ENCODE results near the gene GMPPA.

The GMPPA gene

DNA sequence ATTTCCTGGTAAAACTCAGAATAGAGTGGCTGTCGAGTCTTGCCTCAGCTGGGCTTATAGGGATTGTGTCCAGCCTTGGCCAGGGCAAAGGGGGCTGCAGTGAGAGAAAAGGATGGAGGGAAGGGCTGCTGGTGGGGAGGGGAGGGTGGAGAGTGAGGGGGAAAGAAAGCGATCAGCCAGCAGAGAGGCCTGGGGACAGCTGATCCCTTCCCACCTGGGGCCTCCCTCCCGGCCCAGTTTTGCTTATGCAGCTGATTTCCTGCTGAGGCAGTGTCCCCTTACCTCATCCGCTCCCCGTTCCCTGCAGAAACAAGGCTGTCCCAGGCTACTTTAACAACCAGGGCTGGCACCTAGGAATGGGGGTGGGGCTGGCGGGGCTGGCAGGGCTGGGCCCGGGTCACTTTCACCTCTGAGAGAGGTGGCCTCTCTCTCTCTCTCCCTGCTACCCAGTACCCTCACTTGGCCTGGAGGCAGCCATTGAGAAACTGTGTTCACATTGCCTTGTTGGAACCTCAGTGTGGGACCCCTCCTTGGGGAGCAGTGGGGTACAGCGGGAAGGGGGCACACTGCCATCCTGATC lies 12.2 kb upstream of the GMPPA start:
- DNase-seq (ENCODE audit: low read depth), result no peak

DNA sequence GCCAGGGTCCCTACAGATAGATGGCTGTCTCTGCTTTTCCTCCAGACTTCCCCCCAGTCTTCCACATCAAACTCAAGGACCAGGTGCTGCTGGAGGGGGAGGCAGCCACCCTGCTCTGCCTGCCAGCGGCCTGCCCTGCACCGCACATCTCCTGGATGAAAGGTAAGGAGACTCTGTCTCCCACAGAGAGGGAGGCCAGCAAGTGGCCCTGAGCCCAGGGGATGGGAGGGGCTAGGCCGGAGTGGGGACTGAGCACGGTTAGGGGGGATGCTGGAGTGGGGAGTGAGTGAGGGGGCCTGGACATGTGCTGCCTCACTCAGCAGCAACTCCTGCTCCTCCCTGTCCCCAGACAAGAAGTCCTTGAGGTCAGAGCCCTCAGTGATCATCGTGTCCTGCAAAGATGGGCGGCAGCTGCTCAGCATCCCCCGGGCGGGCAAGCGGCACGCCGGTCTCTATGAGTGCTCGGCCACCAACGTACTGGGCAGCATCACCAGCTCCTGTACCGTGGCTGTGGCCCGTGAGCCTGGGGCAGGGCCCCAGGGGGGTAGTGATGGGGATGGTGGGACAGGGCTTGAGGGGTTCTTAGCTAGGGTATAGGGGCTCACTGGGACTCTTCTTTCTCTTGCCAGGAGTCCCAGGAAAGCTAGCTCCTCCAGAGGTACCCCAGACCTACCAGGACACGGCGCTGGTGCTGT lies 10.4 kb upstream of the GMPPA start:
- no peak for DNase-seq (ENCODE audit: low read depth)

DNA sequence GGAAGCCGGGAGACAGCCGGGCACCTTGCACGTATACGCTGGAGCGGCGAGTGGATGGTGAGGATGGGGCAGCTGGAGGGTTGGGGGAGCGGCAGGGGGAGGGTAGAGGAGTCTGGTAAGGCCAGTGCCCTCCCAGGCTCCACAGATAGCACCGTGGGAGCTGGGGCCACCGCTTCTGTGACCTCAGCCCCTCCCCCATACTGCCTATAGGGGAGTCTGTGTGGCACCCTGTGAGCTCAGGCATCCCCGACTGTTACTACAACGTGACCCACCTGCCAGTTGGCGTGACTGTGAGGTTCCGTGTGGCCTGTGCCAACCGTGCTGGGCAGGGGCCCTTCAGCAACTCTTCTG lies 9.9 kb upstream of the GMPPA start:
- no peak for DNase-seq (ENCODE audit: low read depth)

DNA sequence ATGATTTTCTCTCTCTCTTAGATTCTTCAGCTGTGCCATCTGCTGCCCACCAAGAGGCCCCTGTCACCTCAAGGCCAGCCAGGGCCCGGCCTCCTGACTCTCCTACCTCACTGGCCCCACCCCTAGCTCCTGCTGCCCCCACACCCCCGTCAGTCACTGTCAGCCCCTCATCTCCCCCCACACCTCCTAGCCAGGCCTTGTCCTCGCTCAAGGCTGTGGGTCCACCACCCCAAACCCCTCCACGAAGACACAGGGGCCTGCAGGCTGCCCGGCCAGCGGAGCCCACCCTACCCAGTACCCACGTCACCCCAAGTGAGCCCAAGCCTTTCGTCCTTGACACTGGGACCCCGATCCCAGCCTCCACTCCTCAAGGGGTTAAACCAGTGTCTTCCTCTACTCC lies 9.4 kb upstream of the GMPPA start:
- DNase-seq (ENCODE audit: low read depth), result no peak

DNA sequence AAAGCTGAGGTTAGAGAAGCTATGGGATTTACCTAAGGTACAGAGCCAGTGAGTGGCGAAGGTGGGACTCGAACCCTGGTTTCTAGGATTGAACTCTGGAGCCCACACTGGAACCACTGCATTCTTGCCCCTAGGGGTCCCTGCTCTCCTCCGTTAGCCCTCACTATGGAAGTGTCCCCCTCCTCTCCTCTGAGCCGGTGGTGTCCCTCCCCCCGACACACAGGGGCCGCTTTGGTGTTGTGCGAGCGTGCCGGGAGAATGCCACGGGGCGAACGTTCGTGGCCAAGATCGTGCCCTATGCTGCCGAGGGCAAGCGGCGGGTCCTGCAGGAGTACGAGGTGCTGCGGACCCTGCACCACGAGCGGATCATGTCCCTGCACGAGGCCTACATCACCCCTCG lies 8.5 kb upstream of the GMPPA start:
- DNase-seq (ENCODE audit: low read depth), result no peak

DNA sequence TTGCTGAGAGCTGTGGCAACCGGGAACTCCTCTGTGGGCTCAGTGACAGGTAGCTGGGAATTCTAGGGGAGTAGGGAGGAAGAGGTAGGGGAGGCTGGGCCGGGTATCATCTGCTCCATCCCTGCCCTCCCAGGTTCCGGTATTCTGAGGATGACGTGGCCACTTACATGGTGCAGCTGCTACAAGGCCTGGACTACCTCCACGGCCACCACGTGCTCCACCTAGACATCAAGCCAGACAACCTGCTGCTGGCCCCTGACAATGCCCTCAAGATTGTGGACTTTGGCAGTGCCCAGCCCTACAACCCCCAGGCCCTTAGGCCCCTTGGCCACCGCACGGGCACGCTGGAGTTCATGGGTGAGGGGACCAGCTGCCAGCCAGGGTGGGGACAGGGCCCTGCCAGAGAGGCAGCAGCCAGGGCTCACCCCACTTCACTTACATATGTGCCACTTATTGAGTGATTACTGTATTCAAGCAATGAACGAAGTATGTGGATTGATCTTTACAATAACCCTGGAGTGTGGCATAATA lies 8.0 kb upstream of the GMPPA start:
- no peak for DNase-seq (ENCODE audit: low read depth)

DNA sequence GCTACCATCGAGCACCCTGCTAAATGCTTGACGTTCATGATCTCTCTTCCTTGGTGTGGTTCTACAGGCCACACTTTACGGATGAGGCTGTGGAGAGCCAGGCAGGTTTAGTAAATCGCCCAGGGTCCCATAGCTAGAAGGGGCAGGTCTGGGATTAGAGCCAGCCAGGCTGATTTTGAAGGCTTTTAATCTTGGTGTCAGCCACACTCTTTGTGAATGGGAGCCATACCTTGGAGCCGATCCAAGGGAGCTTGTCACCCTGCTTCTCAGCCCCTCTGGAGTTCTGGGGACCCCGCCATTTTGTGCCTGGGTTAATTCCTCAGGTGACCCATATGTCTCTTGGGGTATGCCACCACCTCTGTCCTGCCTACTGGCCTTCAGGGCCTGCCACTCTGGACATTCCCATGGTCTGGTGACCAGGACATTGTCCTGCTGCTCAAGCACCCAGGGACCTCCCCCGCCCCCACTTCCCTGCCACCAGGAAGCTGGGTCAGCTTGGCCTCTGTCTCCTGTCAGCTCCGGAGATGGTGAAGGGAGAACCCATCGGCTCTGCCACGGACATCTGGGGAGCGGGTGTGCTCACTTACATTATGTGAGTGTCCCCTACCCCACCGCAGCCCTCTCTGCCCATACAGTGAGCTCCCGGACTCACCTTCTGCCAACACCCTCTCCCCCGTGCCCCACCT lies 7.3 kb upstream of the GMPPA start:
- DNase-seq (ENCODE audit: low read depth), result no peak

DNA sequence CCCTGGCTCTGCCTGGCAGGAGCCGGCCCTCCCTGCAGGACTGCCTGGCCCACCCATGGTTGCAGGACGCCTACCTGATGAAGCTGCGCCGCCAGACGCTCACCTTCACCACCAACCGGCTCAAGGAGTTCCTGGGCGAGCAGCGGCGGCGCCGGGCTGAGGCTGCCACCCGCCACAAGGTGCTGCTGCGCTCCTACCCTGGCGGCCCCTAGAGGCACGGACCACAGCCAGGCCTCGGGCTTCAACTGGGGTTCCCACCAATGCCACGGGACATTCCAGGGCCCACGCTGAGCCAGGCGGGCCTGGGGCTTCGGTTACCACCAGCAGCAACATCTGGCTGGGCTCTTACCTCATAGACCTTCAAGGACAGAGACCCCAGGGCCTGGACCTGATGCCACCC lies 6.1 kb upstream of the GMPPA start:
- no peak for DNase-seq (ENCODE audit: low read depth)

DNA sequence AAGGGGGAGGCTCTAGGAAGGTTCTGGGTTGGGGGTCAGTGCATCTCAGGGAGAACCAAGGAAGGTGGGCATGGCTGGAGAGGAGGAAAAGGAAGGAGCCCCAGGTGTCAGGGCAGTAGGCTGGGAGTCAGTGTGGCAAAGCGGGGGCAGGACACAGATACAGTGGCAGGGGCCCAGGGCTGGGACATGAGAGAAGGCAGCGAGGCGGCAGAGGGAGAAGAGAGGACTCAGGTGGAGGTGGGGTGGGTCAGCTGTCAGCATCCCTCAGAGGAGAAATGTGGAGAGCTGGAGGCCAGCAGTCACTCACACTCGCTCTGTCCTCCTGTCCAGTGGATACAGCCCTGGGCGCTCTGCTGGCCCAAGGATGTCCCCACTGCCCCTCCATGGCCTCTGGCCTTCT lies 5.6 kb upstream of the GMPPA start:
- no peak for DNase-seq (ENCODE audit: low read depth)

DNA sequence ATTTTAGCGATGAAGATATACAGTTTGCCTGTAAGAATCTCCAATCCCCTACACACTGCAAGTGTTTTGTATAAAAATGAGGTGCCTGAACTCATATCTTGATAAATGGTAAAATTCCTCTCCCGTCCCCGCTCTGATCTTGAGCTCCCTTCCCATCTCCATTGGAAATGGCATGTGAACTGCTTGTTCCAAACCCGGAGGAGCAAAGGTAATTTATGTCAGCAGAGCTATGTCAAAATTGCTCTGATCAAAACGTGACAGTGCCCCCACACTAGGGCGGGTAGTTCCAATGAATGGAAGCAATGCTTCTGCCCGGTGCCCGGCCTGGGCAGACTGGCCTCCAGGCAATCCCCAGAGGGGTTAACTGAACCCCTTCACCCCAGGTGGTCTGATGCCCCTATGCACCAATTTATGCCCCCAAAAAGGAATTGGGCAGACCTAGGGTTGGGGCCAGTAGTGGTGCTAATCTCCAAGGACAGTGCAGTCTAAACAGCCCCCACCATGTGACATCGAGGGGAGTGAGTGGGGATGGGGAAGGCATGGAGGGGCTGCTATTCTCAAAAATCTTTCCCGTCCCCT lies 3.6 kb upstream of the GMPPA start:
- DNase-seq (ENCODE audit: low read depth), result no peak

DNA sequence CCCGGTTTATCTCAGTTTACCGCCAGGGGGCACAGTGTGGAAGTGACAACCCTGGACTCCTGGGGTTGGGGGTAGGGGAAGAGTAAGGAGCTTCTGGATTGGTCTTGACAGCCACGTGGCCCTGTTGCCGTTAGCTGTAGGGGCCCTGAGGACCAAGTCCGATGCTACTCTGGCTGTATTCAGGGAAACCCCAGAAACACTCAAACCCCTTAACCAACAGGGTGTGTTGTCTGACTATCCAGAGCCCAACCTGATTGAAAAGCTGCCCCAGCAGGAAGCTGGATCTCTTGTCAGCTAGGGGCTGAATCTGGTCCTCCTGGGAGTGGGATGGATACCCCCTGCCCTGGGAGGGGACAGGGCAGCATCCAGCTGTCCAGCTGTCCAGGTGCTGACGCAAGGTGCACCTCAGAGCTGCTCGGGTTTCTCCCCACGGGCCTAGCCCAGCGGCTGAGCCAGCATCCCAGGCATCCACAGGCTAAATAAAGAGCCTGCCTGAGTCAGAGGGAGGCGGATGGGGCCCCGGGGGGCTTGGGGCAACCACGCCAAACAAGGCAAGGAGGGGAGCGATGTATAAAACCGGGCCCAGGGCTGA lies 3.1 kb upstream of the GMPPA start:
- DNase-seq (ENCODE audit: low read depth), result no peak

DNA sequence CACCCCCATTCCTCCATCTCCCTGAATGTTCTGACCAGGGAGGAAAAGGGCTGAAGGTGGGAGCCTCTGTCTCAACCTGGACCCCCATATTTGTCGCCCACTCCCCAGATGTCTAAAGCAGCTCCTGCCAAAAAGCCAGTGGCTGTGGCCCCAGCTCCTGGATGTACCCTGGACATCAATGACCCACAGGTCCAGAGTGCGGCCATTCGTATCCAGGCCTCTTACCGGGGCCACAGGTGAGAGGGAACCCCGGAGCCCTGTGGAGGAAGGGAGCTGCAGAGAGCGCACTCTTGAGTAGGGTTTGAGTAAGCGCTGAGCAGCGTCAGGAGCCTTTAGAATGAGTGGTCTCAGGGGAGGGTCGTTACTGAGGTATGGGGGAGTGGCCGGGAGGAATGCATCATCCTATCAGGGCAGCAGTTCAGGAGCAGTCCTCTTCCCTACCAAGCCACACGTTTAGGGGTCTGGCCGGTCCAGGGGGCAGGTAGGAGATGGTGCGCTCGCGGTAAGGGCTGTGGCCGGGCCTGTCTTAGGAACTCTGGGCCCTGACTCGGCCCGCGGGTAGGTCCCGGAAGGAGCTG lies 2.4 kb upstream of the GMPPA start:
- DNase-seq (ENCODE audit: low read depth), result no peak

DNA sequence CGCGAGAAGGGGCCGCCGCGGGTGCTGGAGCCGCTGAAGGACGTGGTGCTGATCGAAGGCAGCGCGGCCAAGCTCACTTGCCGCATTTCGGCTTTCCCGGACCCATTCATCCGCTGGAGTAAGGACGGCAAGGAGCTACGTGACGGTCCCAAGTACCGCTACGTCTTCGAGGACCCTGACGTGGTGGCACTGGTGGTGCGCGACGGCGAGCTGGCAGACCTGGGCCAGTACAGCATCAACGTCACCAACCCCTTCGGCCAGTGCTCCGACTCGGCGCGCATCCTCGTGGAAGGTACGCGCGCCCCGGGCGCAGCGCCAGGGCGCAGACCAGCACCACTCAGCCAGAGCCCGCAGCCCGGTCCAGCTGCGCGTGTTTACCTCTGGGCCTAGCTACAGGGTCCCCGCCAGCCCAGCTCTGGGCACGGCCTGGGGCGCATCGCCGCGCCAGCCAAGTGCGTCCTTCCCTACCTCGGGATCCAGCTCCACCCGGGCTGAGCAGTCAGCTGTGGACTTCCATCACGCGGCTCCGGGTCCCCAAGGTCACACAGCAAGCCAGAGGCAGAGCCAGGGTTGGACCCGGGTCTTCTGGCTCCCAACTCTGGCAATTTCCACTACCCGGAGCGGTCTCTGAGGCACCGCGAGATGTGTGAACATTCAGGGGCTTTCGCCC lies 1.7 kb upstream of the GMPPA start:
- DNase-seq (ENCODE audit: low read depth), result no peak

DNA sequence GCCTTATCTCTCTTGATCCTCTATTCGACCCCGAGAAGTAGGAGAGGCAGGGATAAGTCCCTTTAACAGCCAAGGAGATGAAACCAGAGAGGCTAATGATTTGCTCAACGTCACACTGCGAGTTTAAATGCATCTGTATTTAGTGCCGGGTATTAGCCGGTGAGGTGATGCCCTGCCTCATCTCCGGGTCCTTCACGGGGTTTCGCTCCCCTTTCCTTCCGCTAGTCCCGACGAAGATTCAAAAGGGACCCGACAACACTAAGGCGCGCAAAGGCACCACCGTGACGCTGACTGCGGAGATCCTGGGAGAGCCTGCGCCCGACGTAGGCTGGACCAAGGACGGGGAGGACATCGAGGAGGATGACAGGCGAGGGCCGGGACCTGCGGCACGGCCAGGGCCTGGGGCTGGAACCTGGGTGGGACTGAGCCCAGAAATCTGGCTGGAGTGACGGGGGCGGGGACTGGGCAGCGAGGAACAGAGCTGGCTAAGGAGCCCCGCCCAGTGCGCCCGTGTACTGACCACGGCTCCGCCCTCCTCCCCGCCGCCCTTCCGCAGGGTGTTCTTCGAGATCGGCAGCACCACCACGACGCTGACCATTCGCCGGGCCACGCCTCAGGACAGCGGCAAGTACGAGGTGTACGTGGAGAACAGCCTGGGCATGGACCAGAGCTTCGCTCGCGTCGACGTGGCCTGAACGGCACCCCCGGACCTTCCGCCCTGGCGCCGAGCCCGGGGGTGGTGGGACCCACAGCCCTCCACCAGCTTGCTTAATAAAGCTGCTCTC lies 1.0 kb upstream of the GMPPA start:
- DNase-seq (ENCODE audit: low read depth), result no peak

DNA sequence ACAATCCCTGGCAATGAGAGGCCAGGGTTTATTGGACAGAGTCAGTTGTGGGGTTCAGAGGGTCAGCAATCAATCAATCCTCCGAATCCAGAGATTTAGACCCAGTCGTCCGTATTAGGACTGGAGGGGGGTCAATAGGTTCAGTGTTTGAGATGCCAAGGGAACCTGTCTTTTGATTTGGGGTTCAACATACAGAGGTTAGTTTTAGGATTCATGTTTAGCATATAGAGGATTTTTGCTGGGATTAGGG lies 292 bp downstream of the GMPPA start:
- no peak for DNase-seq (ENCODE audit: low read depth)

DNA sequence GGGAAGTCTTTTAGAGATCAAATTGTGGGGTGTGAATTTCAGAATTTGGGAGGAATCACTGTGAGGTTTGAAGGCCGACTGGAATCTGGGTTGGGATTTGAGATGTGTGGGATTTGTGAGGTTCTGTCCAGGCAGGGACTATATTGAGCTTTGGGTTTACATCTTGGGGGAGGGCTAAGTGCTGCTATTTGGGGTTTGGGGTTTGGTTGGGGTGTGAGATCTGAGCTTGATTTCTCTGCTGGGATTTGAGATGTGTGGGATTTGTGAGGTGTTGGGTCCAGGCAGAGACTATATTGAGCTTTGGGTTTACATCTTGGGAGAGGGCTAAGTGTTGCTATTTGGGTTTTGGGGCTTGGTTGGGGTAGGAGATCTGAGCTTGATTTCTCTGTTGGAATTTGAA lies 864 bp downstream of the GMPPA start:
- no peak for DNase-seq (ENCODE audit: low read depth)

DNA sequence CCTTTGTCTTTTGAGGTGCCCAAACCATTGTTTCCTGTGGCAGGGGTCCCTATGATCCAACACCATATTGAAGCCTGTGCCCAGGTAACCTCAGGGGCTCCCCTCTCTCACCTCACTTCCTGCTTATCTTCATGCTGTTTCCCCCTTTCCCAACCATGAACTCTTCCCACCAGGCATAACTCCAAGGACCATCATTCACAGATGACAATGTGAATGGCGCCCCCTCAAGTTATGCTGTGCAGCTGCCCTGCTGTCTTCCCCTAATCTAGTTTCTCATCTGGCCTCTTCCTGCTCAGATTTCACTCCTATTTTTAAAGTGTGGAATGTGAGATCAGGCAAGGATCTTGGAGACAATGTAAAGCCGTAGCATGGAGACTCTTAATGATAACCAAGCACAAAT lies 1.4 kb downstream of the GMPPA start:
- DNase-seq (ENCODE audit: low read depth), result no peak

DNA sequence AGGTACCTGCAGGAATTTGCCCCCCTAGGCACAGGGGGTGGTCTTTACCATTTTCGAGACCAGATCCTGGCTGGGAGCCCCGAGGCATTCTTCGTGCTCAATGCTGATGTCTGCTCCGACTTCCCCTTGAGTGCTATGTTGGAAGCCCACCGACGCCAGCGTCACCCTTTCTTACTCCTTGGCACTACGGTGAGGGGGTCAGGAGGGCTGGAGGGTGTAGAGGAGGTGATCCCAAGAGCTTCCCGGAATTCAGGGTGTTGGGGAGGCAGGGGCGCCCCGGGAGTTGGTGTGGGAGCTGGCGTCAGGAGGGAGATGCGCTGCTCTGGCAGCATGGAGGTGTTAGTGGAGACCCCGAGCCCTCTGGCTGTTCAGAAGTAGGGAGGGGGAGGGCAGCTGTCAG lies 3.2 kb downstream of the GMPPA start:
- DNase-seq (ENCODE audit: low read depth), result no peak

DNA sequence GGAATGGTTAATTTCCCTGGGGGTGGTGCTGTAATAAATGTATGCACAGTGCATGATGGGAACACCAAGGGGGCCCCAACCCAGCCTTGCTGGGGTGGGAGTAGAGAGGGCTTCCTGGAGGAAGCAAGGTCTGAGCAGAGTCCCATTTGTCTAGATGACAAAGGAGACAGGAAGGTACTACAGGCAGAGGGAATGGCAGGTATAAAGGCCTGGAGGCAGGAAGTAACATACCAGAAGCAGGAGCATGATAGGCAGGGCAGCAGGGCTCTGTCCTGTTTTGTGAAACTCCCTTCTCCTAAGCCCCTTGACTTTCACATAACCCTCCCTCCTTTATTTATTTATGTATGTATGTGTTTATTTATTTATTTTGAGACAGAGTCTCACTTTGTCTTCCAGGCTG lies 3.9 kb downstream of the GMPPA start:
- DNase-seq (ENCODE audit: low read depth), result no peak

DNA sequence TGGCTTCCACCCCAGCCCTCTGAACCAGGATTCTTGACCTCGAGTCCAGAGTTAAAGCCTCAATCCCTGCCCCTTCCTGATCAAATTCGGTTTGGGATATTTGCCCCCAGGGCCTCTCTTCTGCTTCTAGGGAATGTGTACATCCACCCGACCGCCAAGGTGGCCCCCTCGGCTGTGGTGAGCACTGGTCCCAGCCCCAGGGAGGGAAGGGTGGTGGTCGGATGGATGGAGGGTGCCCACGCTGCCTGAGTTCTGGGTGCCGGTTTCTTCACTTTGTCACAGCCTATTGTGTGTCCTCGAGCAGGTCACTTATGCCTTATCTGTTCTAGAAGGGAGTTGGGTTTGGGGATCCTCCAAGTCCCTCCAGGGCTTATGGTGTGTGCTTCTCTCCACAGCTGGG lies 6.9 kb downstream of the GMPPA start:
- DNase-seq (ENCODE audit: low read depth), result no peak

DNA sequence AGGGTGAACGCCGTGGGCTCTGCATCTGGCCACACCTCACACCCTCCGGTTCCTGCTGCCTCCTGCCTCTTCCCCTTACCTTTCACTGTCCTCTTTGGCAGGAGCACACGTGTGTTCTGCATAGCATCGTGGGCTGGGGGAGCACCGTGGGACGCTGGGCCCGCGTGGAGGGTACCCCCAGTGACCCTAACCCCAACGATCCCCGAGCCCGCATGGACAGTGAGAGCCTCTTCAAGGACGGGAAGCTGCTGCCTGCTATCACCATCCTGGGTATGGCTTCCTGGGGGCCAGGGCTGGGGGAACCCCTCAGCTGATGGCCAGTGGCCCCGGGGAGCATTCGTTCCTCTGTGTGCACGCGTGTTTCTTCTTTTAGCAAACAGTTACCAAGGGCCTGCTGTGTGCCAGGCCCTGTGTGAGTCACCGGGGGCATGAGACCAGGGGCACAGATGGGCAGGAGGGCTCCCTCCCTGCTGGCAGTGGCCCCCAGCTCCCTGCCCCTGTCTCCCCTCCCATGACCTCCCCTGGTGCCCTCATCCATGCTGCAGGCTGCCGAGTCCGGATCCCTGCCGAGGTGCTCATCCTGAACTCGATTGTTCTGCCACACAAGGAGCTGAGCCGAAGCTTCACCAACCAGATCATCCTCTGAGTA lies 7.6 kb downstream of the GMPPA start:
- DNase-seq (ENCODE audit: low read depth), result no peak
